GM18498 (cell line): ENCODE data around the gene SNX14.
A peak's percentile ranks its signal among the peaks of the same experiment; 100 is the strongest.

ENCODE experiments used
- ATAC-seq: cut with Tn5 transposase; IDR thresholded peaks from one replicate; pipeline ENCODE4 v1.9.1; 2021; ENCODE audit warnings: mild to moderate bottlenecking, moderate library complexity; ENCODE audit not compliant: unreplicated experiment

Gene SNX14

GRCh38 chr6:85464722-85465150 is 128.9 kb downstream of the SNX14 start:
- no peak for ATAC-seq

- ATAC-seq = no peak
Measured at GRCh38 chr6:85464260-85464644, 129.4 kb downstream of the SNX14 start.

GRCh38 chr6:85463621-85464259 is 129.9 kb downstream of the SNX14 start:
- ATAC-seq = no peak

GRCh38 chr6:85462673-85463072 is 131.0 kb downstream of the SNX14 start:
- no peak for ATAC-seq

GRCh38 chr6:85461798-85462170 is 131.9 kb downstream of the SNX14 start:
- no peak for ATAC-seq

- peak; percentile 82 for ATAC-seq
Measured at GRCh38 chr6:85460921-85461797, 132.5 kb downstream of the SNX14 start.

- peak; percentile 48 for ATAC-seq
Measured at GRCh38 chr6:85460154-85460920, 133.3 kb downstream of the SNX14 start.

GRCh38 chr6:85459224-85459901 is 134.3 kb downstream of the SNX14 start:
- ATAC-seq = no peak

- no peak for ATAC-seq
Measured at GRCh38 chr6:85458782-85459181, 134.9 kb downstream of the SNX14 start.

GRCh38 chr6:85458184-85458583 is 135.5 kb downstream of the SNX14 start:
- ATAC-seq = no peak

- ATAC-seq = no peak
Measured at GRCh38 chr6:85456782-85457181, 136.9 kb downstream of the SNX14 start.
